B cell (primary cell): ENCODE measurements around the gene NUP93. TPM values are rescaled to one million over a fixed set of nuclear protein-coding genes. Genes with fewer than 3 reads are reported as not detected.

Experiments used
- ATAC-seq: fragments of 200-7000 bp; cut with Tn5 transposase; one replicate; pipeline ENCODE4 v1.10.0; 2021; ENCODE audit warnings: low read depth, mild to moderate bottlenecking, moderate number of reproducible peaks, moderate library complexity
- CTCF ChIA-PET: fragments of 350-600 bp; sonication (Branson Sonifier 250); formaldehyde crosslinking; loops from one replicate; lab custom pipeline; 2021; ENCODE audit warnings: antibody characterized with exemption, inconsistent platforms; lab: Charles Lee
- POLR2A ChIA-PET: fragments of 350-600 bp; sonication (Branson Sonifier 250); formaldehyde crosslinking; loops from one replicate; lab custom pipeline; 2021; ENCODE audit warnings: antibody characterized with exemption; lab: Charles Lee
- DNase-seq: peaks from one replicate; pipeline ENCODE4 v3.0.0; 2013
- H2AFZ ChIP-seq: 2 replicates; pipeline ENCODE4 v1.6.1; 2012; ENCODE audit warnings: mild to moderate bottlenecking, low read depth, low read length; ENCODE audit not compliant: insufficient read depth, poor library complexity, severe bottlenecking
- H3K27ac ChIP-seq, 2 donors: 1 replicate in 1 of 2; 2 replicates in 1 of 2; pipeline ENCODE4 v1.5.1; 2012 to 2013; ENCODE audit warnings: low read length in 2 of 2, mild to moderate bottlenecking in 2 of 2, moderate library complexity in 1 of 2
- H3K27me3 ChIP-seq, 4 experiments: fragments of 200-600 bp in 1 of 4; sonication (generic) in 1 of 4; replicated peaks in 1 of 4; 1 replicate in 2 of 4; 2 replicates in 2 of 4; pipeline versions ENCODE4 v1.6.1 to v1.7.0; 2013 to 2016; ENCODE audit warnings: low read length in 3 of 4, mild to moderate bottlenecking in 2 of 4, mixed read lengths in 1 of 4, moderate library complexity in 1 of 4; ENCODE audit not compliant: insufficient read depth in 4 of 4, control insufficient read depth in 3 of 4; ENCODE audit errors: control extremely low read depth in 1 of 4
- H3K36me3 ChIP-seq, 2 experiments: replicated peaks in 1 of 2; 1 replicate in 1 of 2; 2 replicates in 1 of 2; pipeline versions ENCODE4 v1.6.1 to v1.7.1; 2013; ENCODE audit warnings: low read length in 1 of 2; ENCODE audit not compliant: insufficient read depth in 2 of 2, control insufficient read depth in 1 of 2; ENCODE audit errors: control extremely low read depth in 1 of 2, extremely low read depth in 1 of 2
- H3K4me1 ChIP-seq, 2 donors: fragments of 200-600 bp in 1 of 2; sonication (generic) in 1 of 2; 1 replicate in 1 of 2; 2 replicates in 1 of 2; pipeline versions ENCODE4 v1.5.1 to v1.6.1; 2013 to 2017; ENCODE audit warnings: low read length in 2 of 2; ENCODE audit not compliant: control insufficient read depth in 2 of 2, insufficient read depth in 2 of 2
- H3K4me2 ChIP-seq: replicated peaks from 2 replicates; pipeline ENCODE3; 2012; ENCODE audit warnings: mild to moderate bottlenecking, low read depth, low read length; ENCODE audit not compliant: poor library complexity, severe bottlenecking
- H3K4me3 ChIP-seq, 5 experiments: fragments of 200-600 bp in 1 of 5; sonication (generic) in 1 of 5; 1 replicate in 3 of 5; 2 replicates in 2 of 5; pipeline versions ENCODE4 v1.5.1 to v1.7.0; 2011 to 2016; ENCODE audit warnings: low read length in 4 of 5, mild to moderate bottlenecking in 4 of 5, low read depth in 2 of 5, control low read depth in 1 of 5, moderate library complexity in 1 of 5; ENCODE audit not compliant: insufficient read depth in 1 of 5; ENCODE audit errors: control extremely low read depth in 1 of 5, extremely low read depth in 1 of 5
- H3K79me2 ChIP-seq: fragments of 200-600 bp; sonication (generic); one replicate; pipeline ENCODE4 v1.6.0; 2016; ENCODE audit warnings: low read length; ENCODE audit not compliant: control insufficient read depth, insufficient read depth
- H3K9ac ChIP-seq: fragments of 200-600 bp; sonication (generic); 2 replicates; pipeline ENCODE4 v1.6.1; 2017; ENCODE audit warnings: mild to moderate bottlenecking, low read length, moderate library complexity
- H3K9me3 ChIP-seq, 3 donors: one replicate each; pipeline versions ENCODE4 v1.6.1 to v1.7.1; 2013; ENCODE audit warnings: low read length in 2 of 3; ENCODE audit not compliant: control insufficient read depth in 2 of 3, insufficient read depth in 1 of 3; ENCODE audit errors: control extremely low read depth in 1 of 3
- H4K20me1 ChIP-seq: 2 replicates; pipeline ENCODE4 v1.6.0; 2012; ENCODE audit warnings: mild to moderate bottlenecking, low read length; ENCODE audit not compliant: insufficient read depth, control insufficient read depth, poor library complexity, severe bottlenecking
- H3K27ac Mint-ChIP-seq: one replicate; pipeline ENCODE4 v1.8.0; 2021; ENCODE audit warnings: mixed read lengths
- H3K27me3 Mint-ChIP-seq: one replicate; pipeline ENCODE4 v1.8.0; 2021; ENCODE audit warnings: mixed read lengths
- H3K4me1 Mint-ChIP-seq: one replicate; pipeline ENCODE4 v1.8.0; 2021; ENCODE audit warnings: mixed read lengths
- H3K4me3 Mint-ChIP-seq: one replicate; pipeline ENCODE4 v1.8.0; 2021; ENCODE audit warnings: mixed read lengths
- H3K9me3 Mint-ChIP-seq: one replicate; pipeline ENCODE4 v1.8.0; 2022; ENCODE audit warnings: mixed read lengths; ENCODE audit not compliant: insufficient read depth
- EZH2 ChIP-seq: IDR thresholded peaks from 2 replicates; pipeline ENCODE4 v1.6.1; 2012; ENCODE audit warnings: borderline replicate concordance, low read depth, mild to moderate bottlenecking, moderate library complexity, low read length; ENCODE audit not compliant: insufficient read depth, poor library complexity, severe bottlenecking
- intact Hi-C: fragments of 100-400 bp; cut with micrococcal nuclease; formaldehyde crosslinking; loops from one replicate; pipeline ENCODE4 v1.10.0; 2022
- polyA plus RNA-seq: library from polyadenylated mRNA; depleted of rRNA; stranded (reverse); fragments of >200 nt; gene quantifications from 2 replicates; pipeline ENCODE4 v1.2.3, GENCODE V29; 2012
- total RNA-seq, 2 donors: library from RNA; stranded (reverse); fragments of 120-200 nt in 1 of 2; gene quantifications; 1 replicate in 1 of 2; 2 replicates in 1 of 2; pipeline versions ENCODE4 v1.2.3 to v1.2.4, GENCODE V29; 2013 to 2022
- TF ChIP-seq, protein P1 (sequence below): fragments of 200-600 bp; IDR thresholded peaks from one replicate; pipeline ENCODE4 v1.8.0; 2022; ENCODE audit warnings: antibody characterized with exemption, mild to moderate bottlenecking

NUP93 gene
- total and polyA plus RNA-seq, 2 donors (not counting 1 experiment from before 2014, with no cell fraction given), result 23.6 to 64.6 TPM

DNA sequence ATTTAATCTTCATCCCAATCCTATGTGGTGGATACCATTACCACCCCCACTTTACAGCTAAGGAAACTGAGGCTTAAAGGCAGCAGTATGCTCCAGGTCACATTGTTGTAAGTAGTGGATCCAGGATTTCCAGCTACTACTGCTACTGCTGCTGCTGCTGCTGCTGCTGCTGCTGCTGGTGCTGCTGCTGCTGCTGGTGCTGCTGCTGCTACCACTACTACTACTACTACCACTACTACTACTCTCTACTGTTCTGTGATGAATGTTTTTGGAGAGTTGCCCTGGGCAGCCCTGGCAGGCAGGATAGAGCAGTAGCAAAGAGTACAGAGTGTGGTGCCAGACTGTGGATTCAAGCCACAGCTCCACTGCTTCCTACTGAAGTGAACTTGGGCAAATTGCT, 85.8 kb downstream of the NUP93 start:
- Mint-ChIP-seq H3K27ac (no peak overlapping the region), H3K9me3 (no peaks in the 10 kb centered on the region), H3K4me1 (no peaks in the 10 kb centered on the region), H3K27me3 (no peaks in the 10 kb centered on the region), H3K4me3 (no peak overlapping the region)
- Histone ChIP-seq H4K20me1 (no peaks in the 10 kb centered on the region), H3K9ac (no peak overlapping the region), H3K36me3 (peaks cover 0 to 25% of the 10 kb centered on the region in 2 experiments), H2AFZ (no peak overlapping the region), H3K27me3 (no peaks in the 10 kb centered on the region), H3K4me1 (no peaks in the 10 kb centered on the region), H3K4me2 (no peak overlapping the region), H3K4me3 (no peak overlapping the region), H3K79me2 (no peaks in the 10 kb centered on the region), H3K9me3 (no peaks in the 10 kb centered on the region), H3K27ac (no peak overlapping the region)
- no peak for TF ChIP-seq EZH2
- TF ChIP-seq, protein P1, sequence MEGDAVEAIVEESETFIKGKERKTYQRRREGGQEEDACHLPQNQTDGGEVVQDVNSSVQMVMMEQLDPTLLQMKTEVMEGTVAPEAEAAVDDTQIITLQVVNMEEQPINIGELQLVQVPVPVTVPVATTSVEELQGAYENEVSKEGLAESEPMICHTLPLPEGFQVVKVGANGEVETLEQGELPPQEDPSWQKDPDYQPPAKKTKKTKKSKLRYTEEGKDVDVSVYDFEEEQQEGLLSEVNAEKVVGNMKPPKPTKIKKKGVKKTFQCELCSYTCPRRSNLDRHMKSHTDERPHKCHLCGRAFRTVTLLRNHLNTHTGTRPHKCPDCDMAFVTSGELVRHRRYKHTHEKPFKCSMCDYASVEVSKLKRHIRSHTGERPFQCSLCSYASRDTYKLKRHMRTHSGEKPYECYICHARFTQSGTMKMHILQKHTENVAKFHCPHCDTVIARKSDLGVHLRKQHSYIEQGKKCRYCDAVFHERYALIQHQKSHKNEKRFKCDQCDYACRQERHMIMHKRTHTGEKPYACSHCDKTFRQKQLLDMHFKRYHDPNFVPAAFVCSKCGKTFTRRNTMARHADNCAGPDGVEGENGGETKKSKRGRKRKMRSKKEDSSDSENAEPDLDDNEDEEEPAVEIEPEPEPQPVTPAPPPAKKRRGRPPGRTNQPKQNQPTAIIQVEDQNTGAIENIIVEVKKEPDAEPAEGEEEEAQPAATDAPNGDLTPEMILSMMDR, result no peak
- ChIA-PET CTCF (interaction anchor here (2.0 kb wide), 1 partner anchor 23 kb away, joined by 8 read pairs; no protein-coding TSS in a partner anchor), POLR2A (no interaction called here)
- DNase-seq, result no peak
- intact Hi-C loops, result no loop called here
- ATAC-seq, result no peak

DNA sequence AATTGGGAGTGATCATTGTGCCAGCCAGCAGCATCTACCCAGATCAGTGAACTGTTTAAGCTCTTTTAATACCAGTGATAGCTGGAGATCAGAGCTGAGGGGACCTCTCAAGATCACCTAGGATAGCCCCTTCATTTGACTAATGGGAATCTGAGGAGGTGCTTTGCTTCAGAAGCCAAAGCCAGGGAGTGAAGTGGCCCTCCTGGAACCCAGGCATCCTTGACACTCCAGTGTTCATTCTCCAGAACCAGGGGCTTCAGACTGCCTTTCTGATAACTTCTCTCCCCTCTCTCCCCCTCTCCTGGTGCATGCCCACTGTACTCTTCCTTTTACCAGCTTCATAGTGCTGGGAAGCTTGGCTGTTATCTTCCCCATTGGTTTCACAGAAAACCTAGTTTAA, 87.1 kb downstream of the NUP93 start:
- no peak overlapping the region for H3K4me3 Mint-ChIP-seq
- H2AFZ ChIP-seq, result no peak overlapping the region
- H3K9me3 ChIP-seq, result no peaks in the 10 kb centered on the region
- no peaks in the 10 kb centered on the region for H4K20me1 ChIP-seq
- no peaks in the 10 kb centered on the region for H3K4me1 Mint-ChIP-seq
- H3K79me2 ChIP-seq, result no peaks in the 10 kb centered on the region
- TF ChIP-seq, protein P1, result no peak
- TF ChIP-seq EZH2, result no peak
- no peaks in the 10 kb centered on the region for H3K4me1 ChIP-seq
- no peak overlapping the region for H3K27ac Mint-ChIP-seq
- ChIA-PET CTCF (interaction anchor here (0.9 to 2.0 kb wide), 3 partner anchors 25 to 135 kb away, joined by 3 to 8 read pairs (median 3); no protein-coding TSS in a partner anchor), POLR2A (no interaction called here)
- no peak overlapping the region for H3K4me2 ChIP-seq
- ATAC-seq, result no peak
- no peak for DNase-seq
- H3K9me3 Mint-ChIP-seq, result no peaks in the 10 kb centered on the region
- H3K36me3 ChIP-seq, result peaks cover 0 to 34% of the 10 kb centered on the region in 2 experiments
- no peak overlapping the region for H3K4me3 ChIP-seq
- intact Hi-C loops, result no loop called here
- H3K27me3 ChIP-seq, result no peaks in the 10 kb centered on the region
- no peaks in the 10 kb centered on the region for H3K27me3 Mint-ChIP-seq
- H3K27ac ChIP-seq, result no peak overlapping the region
- no peak overlapping the region for H3K9ac ChIP-seq
